PC-9 (cell line): ENCODE data around the gene ARL8A. TPM values are rescaled to one million over a fixed set of nuclear protein-coding genes. Genes with fewer than 3 reads are reported as not detected.

Experiments
- BruUV-seq: library from RNA; stranded (reverse); fragments of 400-500 nt; replicated peaks from 2 replicates; lab custom pipeline; 2021; lab: Mats Ljungman, UMichigan
- CTCF ChIA-PET: fragments of 300-600 bp; sonication (Branson Sonifier 250); formaldehyde crosslinking; loops from one replicate; lab custom pipeline; 2022; ENCODE audit warnings: antibody characterized with exemption; lab: Charles Lee
- POLR2A ChIA-PET: fragments of 300-600 bp; sonication (Branson Sonifier 250); formaldehyde crosslinking; loops from one replicate; lab custom pipeline; 2022; ENCODE audit warnings: antibody characterized with exemption; ENCODE audit not compliant: unreplicated experiment; lab: Charles Lee
- DNase-seq, 2 experiments: peaks; one replicate each; pipeline versions ENCODE4 v3.0.0 to v3.0.0-alpha.2; 2015 to 2022; ENCODE audit warnings: mixed read lengths in 1 of 2
- H2AFZ ChIP-seq: fragments of 200-600 bp; sonication (generic); 2 replicates; pipeline ENCODE4 v1.8.1; 2017; ENCODE audit warnings: antibody characterized with exemption
- H3F3A ChIP-seq: fragments of 200-600 bp; sonication (generic); 2 replicates; pipeline ENCODE4 v1.8.1; 2017; ENCODE audit warnings: antibody characterized with exemption, mild to moderate bottlenecking, low read depth; ENCODE audit not compliant: insufficient read depth
- H3K27ac ChIP-seq: fragments of 200-600 bp; sonication (generic); 2 replicates; pipeline ENCODE4 v1.6.1; 2016; ENCODE audit warnings: mixed run types
- H3K27me3 ChIP-seq: fragments of 200-600 bp; sonication (generic); 2 replicates; pipeline ENCODE4 v1.6.1; 2016; ENCODE audit warnings: low read depth, mixed run types; ENCODE audit not compliant: insufficient read depth
- H3K36me3 ChIP-seq: fragments of 200-600 bp; sonication (generic); 2 replicates; pipeline ENCODE4 v1.6.1; 2016; ENCODE audit warnings: low read depth, mixed run types
- H3K4me1 ChIP-seq: fragments of 200-600 bp; sonication (generic); replicated peaks from 2 replicates; pipeline ENCODE4 v1.6.1; 2016; ENCODE audit warnings: mixed run types; ENCODE audit not compliant: insufficient read depth
- H3K4me2 ChIP-seq: fragments of 200-600 bp; sonication (generic); 2 replicates; pipeline ENCODE4 v1.6.1; 2017; ENCODE audit warnings: mixed run types
- H3K4me3 ChIP-seq: fragments of 200-600 bp; sonication (generic); 2 replicates; pipeline ENCODE4 v1.6.1; 2016; ENCODE audit warnings: mixed run types
- H3K79me2 ChIP-seq: fragments of 200-600 bp; sonication (generic); 2 replicates; pipeline ENCODE4 v1.6.1; 2017; ENCODE audit warnings: low read depth, mixed run types
- H3K9me2 ChIP-seq: fragments of 200-600 bp; sonication (generic); 2 replicates; pipeline ENCODE4 v1.8.1; 2017; ENCODE audit warnings: mild to moderate bottlenecking; ENCODE audit not compliant: insufficient read depth
- H3K9me3 ChIP-seq: fragments of 200-600 bp; sonication (generic); 2 replicates; pipeline ENCODE4 v1.8.1; 2016; ENCODE audit warnings: low read depth; ENCODE audit not compliant: insufficient read depth
- H4K20me1 ChIP-seq: fragments of 200-600 bp; sonication (generic); 2 replicates; pipeline ENCODE4 v1.8.1; 2017; ENCODE audit not compliant: insufficient read depth
- CTCF ChIP-seq: fragments of 200-600 bp; sonication (generic); conservative IDR thresholded peaks from 2 replicates; pipeline ENCODE4 v1.6.1; 2017; ENCODE audit warnings: mixed run types, antibody characterized with exemption, mild to moderate bottlenecking, moderate library complexity
- EZH2 ChIP-seq: fragments of 200-600 bp; sonication (generic); IDR thresholded peaks from 2 replicates; pipeline ENCODE4 v1.8.0; 2017; ENCODE audit warnings: antibody characterized with exemption, low read depth
- intact Hi-C: fragments of 100-400 bp; cut with micrococcal nuclease; formaldehyde crosslinking; loops from one replicate; pipeline ENCODE4 v1.10.0; 2022; ENCODE audit not compliant: unreplicated experiment
- total RNA-seq: library from RNA; stranded (reverse); gene quantifications from 2 replicates; pipeline ENCODE4 v1.2.3, GENCODE V29; 2021

Gene ARL8A
- total RNA-seq, 1 experiment from 2014 or later: 42.6 TPM

- Histone ChIP-seq H3K4me1 (peaks cover 81% of the 10 kb centered on the region), H3K27ac (peak overlapping the region; percentile 99), H3K4me2 (peak overlapping the region; percentile 71), H4K20me1 (no peaks in the 10 kb centered on the region), H3K79me2 (no peaks in the 10 kb centered on the region), H3K27me3 (no peaks in the 10 kb centered on the region), H3F3A (peaks cover 58% of the 10 kb centered on the region), H2AFZ (no peak overlapping the region), H3K9me3 (no peaks in the 10 kb centered on the region), H3K4me3 (peak overlapping the region; percentile 39; the same call in 1 of the 2 replicates), H3K9me2 (no peaks in the 10 kb centered on the region), H3K36me3 (no peaks in the 10 kb centered on the region)
- DNase-seq: peak; percentile 97
- POLR2A ChIA-PET: interaction anchor here (0.5 to 3.2 kb wide), 20 partner anchors 20 to 590 kb away, joined by 3 to 66 read pairs (median 6); partner anchors contain the start of gene ELF3
- intact Hi-C loops: loop anchor here (1.0 to 10.0 kb wide), 9 partner anchors 13 to 392 kb away; partner anchors contain the start of gene ELF3
- TF ChIP-seq CTCF (0 out of 2 replicates have a peak, but pooled peaks have one; percentile 13), EZH2 (no peak)
- TSS peak; percentile 75 for BruUV-seq
- CTCF ChIA-PET: interaction anchor here (0.7 kb wide), 1 partner anchor 60 kb away, joined by 3 read pairs; no protein-coding TSS in a partner anchor
These were observed 37.9 kb downstream of the ARL8A start for GRCh38 chr1:202106340-202107254.

DNA sequence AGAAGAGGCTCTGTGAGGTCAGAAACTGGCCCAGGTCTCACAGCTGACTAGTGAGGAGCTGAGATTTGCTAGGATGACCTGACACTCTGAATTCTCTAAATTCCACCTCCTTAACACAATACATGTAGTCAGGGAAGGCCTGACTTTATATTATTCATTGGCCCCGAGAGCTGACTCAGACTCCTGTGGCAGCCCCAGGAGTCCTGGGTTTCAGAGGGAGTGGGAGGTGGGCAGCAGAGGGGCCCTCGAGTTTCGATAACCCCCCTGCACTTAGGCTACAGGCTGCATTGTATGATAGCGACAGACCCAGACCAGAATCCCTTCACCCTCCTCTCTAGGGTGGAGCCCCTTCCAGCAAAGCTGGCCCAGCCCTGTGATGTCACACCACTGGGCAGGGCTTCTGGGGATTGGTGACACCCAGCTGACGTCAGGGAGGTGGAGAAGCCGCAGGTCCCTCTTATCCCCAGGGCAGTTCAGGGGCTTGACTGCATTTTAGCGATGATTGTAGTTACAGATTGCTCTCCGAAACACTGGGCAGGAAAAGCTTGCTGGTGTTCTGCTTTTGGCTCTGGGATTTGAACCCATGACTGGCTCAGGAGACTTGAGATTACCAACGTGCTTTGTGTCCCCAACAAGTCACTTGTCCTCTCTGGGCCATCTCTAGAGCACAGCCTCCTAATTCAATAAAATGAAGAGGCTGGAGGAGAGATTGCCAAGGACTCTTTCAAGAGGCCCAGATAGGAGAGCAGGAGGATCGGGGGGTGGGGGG lies 38.8 kb downstream of the ARL8A start:
- Histone ChIP-seq H3K4me1 (peaks cover 76% of the 10 kb centered on the region), H3K79me2 (no peaks in the 10 kb centered on the region), H3K27ac (peak overlapping the region; percentile 99), H4K20me1 (no peaks in the 10 kb centered on the region), H3K9me3 (no peaks in the 10 kb centered on the region), H3K4me2 (peak overlapping the region; percentile 71), H2AFZ (0 out of 2 replicates have a peak overlapping the region, but pooled peaks have one; percentile 30), H3K9me2 (no peaks in the 10 kb centered on the region), H3K36me3 (no peaks in the 10 kb centered on the region), H3F3A (peaks cover 58% of the 10 kb centered on the region), H3K4me3 (peak overlapping the region; percentile 26; the same call in 1 of the 2 replicates), H3K27me3 (no peaks in the 10 kb centered on the region)
- BruUV-seq: no TSS peak
- intact Hi-C loops: loop anchor here (1.0 to 10.0 kb wide), 7 partner anchors 14 to 391 kb away; partner anchors contain the start of gene ELF3
- 0 out of 2 replicates have a peak, but pooled peaks have one; percentile 12 for TF ChIP-seq CTCF
- no peak for TF ChIP-seq EZH2
- ChIA-PET CTCF (interaction anchor here (0.6 to 0.7 kb wide), 4 partner anchors 13 to 60 kb away, joined by 3 to 6 read pairs (median 3); no protein-coding TSS in a partner anchor), POLR2A (interaction anchor here (0.5 to 3.2 kb wide), 19 partner anchors 9 to 590 kb away, joined by 3 to 66 read pairs (median 7); partner anchors contain the start of gene ELF3)
- DNase-seq: peak; percentile 91 to 95

- Histone ChIP-seq H3K79me2 (no peaks in the 10 kb centered on the region), H2AFZ (no peak overlapping the region), H3K27ac (peak overlapping the region; percentile 99), H3K4me3 (no peak overlapping the region), H3K36me3 (no peaks in the 10 kb centered on the region), H3F3A (peaks cover 51% of the 10 kb centered on the region), H3K4me1 (peaks cover 63% of the 10 kb centered on the region), H3K9me3 (no peaks in the 10 kb centered on the region), H3K27me3 (no peaks in the 10 kb centered on the region), H3K4me2 (no peak overlapping the region), H4K20me1 (no peaks in the 10 kb centered on the region), H3K9me2 (no peaks in the 10 kb centered on the region)
- ChIA-PET POLR2A (no interaction called here), CTCF (no interaction called here)
- intact Hi-C loops: loop anchor here (10.0 kb wide), 1 partner anchor 389 kb away; no protein-coding TSS in a partner anchor
- DNase-seq: no peak
- TF ChIP-seq CTCF (no peak), EZH2 (no peak)
- BruUV-seq: no TSS peak
These were observed 40.5 kb downstream of the ARL8A start for GRCh38 chr1:202104073-202104472.
